ENCODE data around the gene PTGR2. TPM values are rescaled to one million over a fixed set of nuclear protein-coding genes. Genes with fewer than 3 reads are reported as not detected.
"Not testable (repeated sequence)": the region's sequence is repeated elsewhere in the genome, so short reads cannot be mapped to it uniquely, and the experiment has no call there.

The PTGR2 gene
- total RNA-seq, 6 experiments from 2014 or later, result 4.2 to 7.5 (median 6.4) TPM

- TF ChIP-seq, protein P1, sequence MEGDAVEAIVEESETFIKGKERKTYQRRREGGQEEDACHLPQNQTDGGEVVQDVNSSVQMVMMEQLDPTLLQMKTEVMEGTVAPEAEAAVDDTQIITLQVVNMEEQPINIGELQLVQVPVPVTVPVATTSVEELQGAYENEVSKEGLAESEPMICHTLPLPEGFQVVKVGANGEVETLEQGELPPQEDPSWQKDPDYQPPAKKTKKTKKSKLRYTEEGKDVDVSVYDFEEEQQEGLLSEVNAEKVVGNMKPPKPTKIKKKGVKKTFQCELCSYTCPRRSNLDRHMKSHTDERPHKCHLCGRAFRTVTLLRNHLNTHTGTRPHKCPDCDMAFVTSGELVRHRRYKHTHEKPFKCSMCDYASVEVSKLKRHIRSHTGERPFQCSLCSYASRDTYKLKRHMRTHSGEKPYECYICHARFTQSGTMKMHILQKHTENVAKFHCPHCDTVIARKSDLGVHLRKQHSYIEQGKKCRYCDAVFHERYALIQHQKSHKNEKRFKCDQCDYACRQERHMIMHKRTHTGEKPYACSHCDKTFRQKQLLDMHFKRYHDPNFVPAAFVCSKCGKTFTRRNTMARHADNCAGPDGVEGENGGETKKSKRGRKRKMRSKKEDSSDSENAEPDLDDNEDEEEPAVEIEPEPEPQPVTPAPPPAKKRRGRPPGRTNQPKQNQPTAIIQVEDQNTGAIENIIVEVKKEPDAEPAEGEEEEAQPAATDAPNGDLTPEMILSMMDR (IDR thresholded peaks at IDR 0.05), result no peak
- no peaks in the 10 kb centered on the region for H3K9me3 Mint-ChIP-seq
- no peak overlapping the region for H3K27ac Mint-ChIP-seq
- H3K36me3 Mint-ChIP-seq (ENCODE audit: low read depth), result 0 out of 2 replicates have a peak, but pooled peaks cover 9% of the 10 kb centered on the region
- no peaks in the 10 kb centered on the region for H3K4me1 Mint-ChIP-seq (ENCODE audit: low read depth)
- no peaks in the 10 kb centered on the region for H3K27me3 Mint-ChIP-seq (ENCODE audit: insufficient read depth)
- DNase-seq, result no peak
- H3K4me3 Mint-ChIP-seq, result no peak overlapping the region
Measured at GRCh38 chr14:73863209-73863608, 11.6 kb downstream of the PTGR2 start.

DNA sequence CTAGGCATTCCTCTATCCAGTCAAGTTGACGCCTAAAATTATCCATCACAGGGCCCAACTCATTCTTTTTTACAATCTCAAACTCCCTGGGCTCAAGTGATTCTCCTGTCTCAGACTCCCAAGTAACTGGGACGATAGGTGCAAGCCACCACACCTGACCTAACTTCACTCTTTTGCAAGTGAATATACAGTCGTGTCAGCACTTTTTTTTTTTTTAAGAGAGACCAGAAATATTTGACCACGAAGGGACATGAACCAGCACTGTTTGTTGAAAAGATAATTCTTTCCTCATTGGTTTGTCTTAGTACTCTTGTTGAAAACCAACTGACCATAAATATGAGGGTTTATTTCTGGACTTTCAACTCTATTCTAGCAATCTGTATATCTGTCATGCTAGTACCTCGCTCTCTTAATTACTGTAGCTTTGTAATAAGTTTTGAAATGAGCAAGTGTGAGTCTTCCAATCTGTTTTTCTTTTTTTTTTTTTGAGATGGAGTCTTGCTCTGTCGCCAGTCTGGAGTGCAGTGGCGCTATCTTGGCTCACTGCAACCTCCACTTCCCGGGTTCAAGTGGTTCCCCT lies 14.0 kb downstream of the PTGR2 start:
- Mint-ChIP-seq H3K4me1 (ENCODE audit: low read depth) (no peaks in the 10 kb centered on the region), H3K4me3 (no peak overlapping the region), H3K9me3 (no peaks in the 10 kb centered on the region), H3K27me3 (ENCODE audit: insufficient read depth) (no peaks in the 10 kb centered on the region), H3K27ac (no peak overlapping the region), H3K36me3 (ENCODE audit: low read depth) (0 out of 2 replicates have a peak, but pooled peaks cover 9% of the 10 kb centered on the region)
- TF ChIP-seq, protein P1 (IDR thresholded peaks at IDR 0.05), result no peak
- DNase-seq, result no peak

- H3K9me3 Mint-ChIP-seq; H3K27ac Mint-ChIP-seq; H3K4me3 Mint-ChIP-seq; DNase-seq; H3K27me3 Mint-ChIP-seq (ENCODE audit: insufficient read depth); H3K36me3 Mint-ChIP-seq (ENCODE audit: low read depth); H3K4me1 Mint-ChIP-seq (ENCODE audit: low read depth): not testable (repeated sequence)
Measured at GRCh38 chr14:73869754-73870153, 18.1 kb downstream of the PTGR2 start.

DNA sequence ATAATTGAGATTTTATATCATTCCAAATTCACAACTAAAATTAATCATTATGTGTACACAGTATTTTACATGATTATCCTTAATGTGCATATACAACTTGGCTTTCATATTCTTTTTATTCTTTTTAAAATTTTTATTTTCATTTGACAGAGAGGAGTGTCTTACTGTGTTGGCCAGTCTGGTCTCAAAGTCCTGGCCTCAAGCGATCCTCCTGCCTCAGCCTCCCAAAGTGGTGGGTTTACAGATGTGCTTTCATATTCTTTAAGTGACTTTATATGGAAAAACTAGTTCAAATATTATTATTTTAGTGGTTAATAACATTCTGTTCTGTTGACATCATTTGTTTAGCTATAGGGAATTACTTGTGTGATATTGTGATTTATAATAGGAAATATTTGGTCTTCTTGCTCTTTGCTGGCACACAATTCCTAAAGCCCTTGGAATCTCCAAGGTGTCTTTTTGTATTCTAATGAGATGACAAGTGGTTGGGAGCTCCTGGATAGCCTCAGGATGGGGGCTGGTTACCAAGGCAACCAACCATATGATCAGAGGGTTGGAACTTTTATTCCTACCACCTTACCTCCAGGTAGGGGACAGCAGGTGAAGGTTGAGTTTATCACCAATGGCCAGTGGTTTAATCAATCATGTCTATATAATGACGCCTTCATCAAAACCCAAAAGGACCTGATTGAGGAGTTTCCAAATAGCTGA lies 19.0 kb downstream of the PTGR2 start:
- Mint-ChIP-seq H3K27ac (no peak overlapping the region), H3K36me3 (ENCODE audit: low read depth) (peaks cover 5% of the 10 kb centered on the region), H3K27me3 (ENCODE audit: insufficient read depth) (peaks cover 2% of the 10 kb centered on the region), H3K4me3 (no peak overlapping the region), H3K4me1 (ENCODE audit: low read depth) (no peaks in the 10 kb centered on the region), H3K9me3 (no peaks in the 10 kb centered on the region)
- TF ChIP-seq, protein P1 (IDR thresholded peaks at IDR 0.05), result no peak
- DNase-seq, result no peak

DNA sequence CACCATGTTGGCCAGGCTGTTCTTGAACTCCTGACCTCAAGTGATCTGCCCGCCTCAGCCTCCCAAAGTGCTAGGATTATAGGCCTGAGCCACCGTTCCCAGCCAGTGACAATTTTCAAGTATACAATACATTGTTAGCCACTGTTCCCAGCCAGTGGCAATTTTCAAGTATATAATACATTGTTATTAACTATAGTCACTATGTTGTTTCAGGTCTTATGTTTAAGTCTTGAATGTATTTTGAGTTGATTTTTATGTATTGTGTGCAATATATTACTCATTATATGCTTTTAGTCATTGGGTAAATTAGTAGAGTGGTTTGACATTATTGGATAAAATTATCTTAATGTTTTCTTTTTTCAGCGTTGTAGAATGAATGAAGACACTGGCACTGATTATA lies 22.0 kb downstream of the PTGR2 start:
- H3K27ac Mint-ChIP-seq, result no peak overlapping the region

GRCh38 chr14:73877790-73878189 lies 26.2 kb downstream of the PTGR2 start:
- Mint-ChIP-seq H3K36me3 (ENCODE audit: low read depth) (peaks cover 5% of the 10 kb centered on the region), H3K27ac (no peak overlapping the region), H3K27me3 (ENCODE audit: insufficient read depth) (peaks cover 2% of the 10 kb centered on the region; the same call in 1 of the 2 replicates), H3K4me1 (ENCODE audit: low read depth) (peaks cover 11% of the 10 kb centered on the region), H3K9me3 (no peaks in the 10 kb centered on the region), H3K4me3 (no peak overlapping the region)
- DNase-seq, result no peak
- TF ChIP-seq, protein P1 (IDR thresholded peaks at IDR 0.05), result no peak

More for the DNA sequence above, 22.0 kb downstream of the PTGR2 start:
- H3K4me1 Mint-ChIP-seq (ENCODE audit: low read depth), result peaks cover 4% of the 10 kb centered on the region
- H3K36me3 Mint-ChIP-seq (ENCODE audit: low read depth), result peaks cover 5% of the 10 kb centered on the region
- peaks cover 2% of the 10 kb centered on the region for H3K27me3 Mint-ChIP-seq (ENCODE audit: insufficient read depth)
- H3K9me3 Mint-ChIP-seq, result no peaks in the 10 kb centered on the region
- TF ChIP-seq, protein P1 (IDR thresholded peaks at IDR 0.05), result no peak
- H3K4me3 Mint-ChIP-seq, result no peak overlapping the region
- DNase-seq, result no peak
